Gastroesophageal sphincter (tissue), 3 donors: Measurements from ENCODE around the gene SERPINB10.

ENCODE experiments used
- CTCF ChIP-seq, 4 experiments: fragments of 200-600 bp in 2 of 4; fragments of 450-650 bp in 2 of 4; sonication (generic) in 1 of 4; IDR thresholded peaks; one replicate each; pipeline ENCODE4 v1.5.1; 2017 to 2019; ENCODE audit warnings: antibody characterized with exemption in 4 of 4, mild to moderate bottlenecking in 2 of 4, moderate library complexity in 2 of 4
- EP300 ChIP-seq: sonication (generic); formaldehyde crosslinking; IDR thresholded peaks from one replicate; pipeline ENCODE4 v1.6.1; 2017; ENCODE audit warnings: antibody characterized with exemption, mild to moderate bottlenecking
- POLR2A ChIP-seq, 2 donors: fragments of 450-650 bp; IDR thresholded peaks; one replicate each; pipeline ENCODE4 v1.6.1; 2017; ENCODE audit warnings: antibody characterized with exemption in 2 of 2, mild to moderate bottlenecking in 2 of 2, moderate library complexity in 1 of 2
- POLR2AphosphoS5 ChIP-seq: sonication (generic); formaldehyde crosslinking; IDR thresholded peaks from one replicate; pipeline ENCODE4 v1.6.1; 2017; ENCODE audit warnings: antibody characterized with exemption

- TF ChIP-seq CTCF (IDR thresholded peaks at IDR 0.05) (no peak), POLR2A (IDR thresholded peaks at IDR 0.05) (no peak), POLR2AphosphoS5 (no peak), EP300 (no peak)
Observed at GRCh38 chr18:63903851-63904570, 3.7 kb upstream of the SERPINB10 start.
